Gastroesophageal sphincter (tissue), 4 donors: ENCODE measurements around the gene HACL1. TPM values are rescaled to one million over a fixed set of nuclear protein-coding genes. Genes with fewer than 3 reads are reported as not detected.

Experiments used
- ATAC-seq: fragments of 150-250 bp; one replicate; pipeline ENCODE4 v1.9.1; 2016; ENCODE audit warnings: mild to moderate bottlenecking, moderate library complexity
- H3K27ac ChIP-seq, 4 donors: fragments of 200-600 bp; sonication (generic) in 3 of 4; 1 replicate in 3 of 4; 2 replicates in 1 of 4; pipeline ENCODE4 v1.5.1; 2016 to 2019
- H3K27me3 ChIP-seq: fragments of 200-600 bp; sonication (generic); one replicate; pipeline ENCODE4 v1.5.1; 2019
- H3K36me3 ChIP-seq, 2 donors: fragments of 200-600 bp; sonication (generic); one replicate each; pipeline ENCODE4 v1.5.1; 2019; ENCODE audit warnings: control low read depth in 1 of 2
- H3K4me1 ChIP-seq, 3 donors: fragments of 200-600 bp; sonication (generic); 1 replicate in 2 of 3; 2 replicates in 1 of 3; pipeline ENCODE4 v1.5.1; 2016 to 2019; ENCODE audit warnings: control low read depth in 2 of 3
- H3K4me3 ChIP-seq, 2 donors: fragments of 200-600 bp; sonication (generic); one replicate each; pipeline ENCODE4 v1.5.1; 2019; ENCODE audit warnings: mild to moderate bottlenecking in 1 of 2, moderate library complexity in 1 of 2
- H3K9me3 ChIP-seq, 3 donors: fragments of 200-600 bp; sonication (generic); one replicate each; pipeline ENCODE4 v1.5.1; 2017 to 2019; ENCODE audit warnings: control low read depth in 2 of 3
- EP300 ChIP-seq: sonication (generic); formaldehyde crosslinking; IDR thresholded peaks from one replicate; pipeline ENCODE4 v1.6.1; 2017; ENCODE audit warnings: antibody characterized with exemption, mild to moderate bottlenecking
- POLR2A ChIP-seq, 2 donors: fragments of 450-650 bp; IDR thresholded peaks; one replicate each; pipeline ENCODE4 v1.6.1; 2017; ENCODE audit warnings: antibody characterized with exemption in 2 of 2, mild to moderate bottlenecking in 2 of 2, moderate library complexity in 1 of 2
- POLR2AphosphoS5 ChIP-seq: sonication (generic); formaldehyde crosslinking; IDR thresholded peaks from one replicate; pipeline ENCODE4 v1.6.1; 2017; ENCODE audit warnings: antibody characterized with exemption
- WGBS, 2 donors: methylation state at CpG; one replicate each; pipeline ENCODE4 v1.1.5; 2018; ENCODE audit warnings: low coverage in 1 of 2; 5-methylcytosine and 5-hydroxymethylcytosine counted together
- total RNA-seq, 4 donors: library from RNA; depleted of rRNA; stranded (reverse); fragments of >200 nt; gene quantifications; one replicate each; pipeline ENCODE4 v1.1.0, GENCODE V29; 2016
- TF ChIP-seq, protein P1 (sequence below), 4 experiments: fragments of 200-600 bp in 2 of 4; fragments of 450-650 bp in 2 of 4; sonication (generic) in 1 of 4; IDR thresholded peaks; one replicate each; pipeline ENCODE4 v1.5.1; 2017 to 2019; ENCODE audit warnings: antibody characterized with exemption in 4 of 4, mild to moderate bottlenecking in 2 of 4, moderate library complexity in 2 of 4

HACL1 gene
- total RNA-seq, 4 donors from 2014 or later = 17.0 to 37.0 (median 20.4) TPM

DNA sequence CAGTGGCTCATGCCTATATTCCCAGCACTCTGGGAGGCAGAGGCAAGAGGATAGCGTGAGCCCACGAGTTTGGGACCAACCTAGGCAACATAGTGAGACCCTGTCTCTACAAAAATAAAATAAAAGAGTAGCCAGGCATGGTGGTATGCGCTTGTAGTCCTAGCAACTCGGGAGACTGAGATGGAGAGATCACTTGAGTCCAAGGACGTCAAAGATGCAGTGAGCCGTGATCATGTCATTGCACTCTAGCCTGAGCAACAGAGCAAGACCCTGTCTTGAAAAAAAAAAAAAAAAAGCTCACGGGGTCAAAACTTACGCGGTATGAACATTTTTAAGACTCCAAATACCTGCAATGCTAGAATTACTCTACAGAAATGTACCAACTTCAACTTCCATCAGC is 42.8 kb downstream of the HACL1 start:
- H3K36me3 ChIP-seq = peaks cover 4 to 56% of the 10 kb centered on the region in 2 donors
- no peak for ATAC-seq

GRCh38 chr3:15557511-15557946 is 43.8 kb downstream of the HACL1 start:
- ATAC-seq = peak; percentile 61
- 0% methylated on average over 2 to 3 of the region's 3 CpGs for WGBS, 2 donors
- Histone ChIP-seq H3K27me3 (no peaks in the 10 kb centered on the region), H3K4me3 (no peak overlapping the region), H3K4me1 (peaks cover 0 to 17% (median 0%) of the 10 kb centered on the region in 3 donors), H3K9me3 (no peaks in the 10 kb centered on the region), H3K36me3 (peaks cover 0 to 55% of the 10 kb centered on the region in 2 donors), H3K27ac (no peak overlapping the region)
- TF ChIP-seq, protein P1, sequence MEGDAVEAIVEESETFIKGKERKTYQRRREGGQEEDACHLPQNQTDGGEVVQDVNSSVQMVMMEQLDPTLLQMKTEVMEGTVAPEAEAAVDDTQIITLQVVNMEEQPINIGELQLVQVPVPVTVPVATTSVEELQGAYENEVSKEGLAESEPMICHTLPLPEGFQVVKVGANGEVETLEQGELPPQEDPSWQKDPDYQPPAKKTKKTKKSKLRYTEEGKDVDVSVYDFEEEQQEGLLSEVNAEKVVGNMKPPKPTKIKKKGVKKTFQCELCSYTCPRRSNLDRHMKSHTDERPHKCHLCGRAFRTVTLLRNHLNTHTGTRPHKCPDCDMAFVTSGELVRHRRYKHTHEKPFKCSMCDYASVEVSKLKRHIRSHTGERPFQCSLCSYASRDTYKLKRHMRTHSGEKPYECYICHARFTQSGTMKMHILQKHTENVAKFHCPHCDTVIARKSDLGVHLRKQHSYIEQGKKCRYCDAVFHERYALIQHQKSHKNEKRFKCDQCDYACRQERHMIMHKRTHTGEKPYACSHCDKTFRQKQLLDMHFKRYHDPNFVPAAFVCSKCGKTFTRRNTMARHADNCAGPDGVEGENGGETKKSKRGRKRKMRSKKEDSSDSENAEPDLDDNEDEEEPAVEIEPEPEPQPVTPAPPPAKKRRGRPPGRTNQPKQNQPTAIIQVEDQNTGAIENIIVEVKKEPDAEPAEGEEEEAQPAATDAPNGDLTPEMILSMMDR (IDR thresholded peaks at IDR 0.05) = peak; percentile 40 to 66 (median 60)
- TF ChIP-seq EP300 (no peak), POLR2A (IDR thresholded peaks at IDR 0.05) (no peak)

More for the DNA sequence above, 42.8 kb downstream of the HACL1 start:
- Histone ChIP-seq H3K27ac (no peak overlapping the region), H3K4me3 (no peak overlapping the region), H3K4me1 (peaks cover 0 to 17% (median 0%) of the 10 kb centered on the region in 3 donors), H3K27me3 (no peaks in the 10 kb centered on the region), H3K9me3 (no peaks in the 10 kb centered on the region)
- TF ChIP-seq, protein P1 (IDR thresholded peaks at IDR 0.05) = no peak
- TF ChIP-seq POLR2A (IDR thresholded peaks at IDR 0.05) (no peak), POLR2AphosphoS5 (no peak), EP300 (no peak)
- 72 to 83% methylated on average over 8 to 9 of the region's 9 CpGs for WGBS, 2 donors

DNA sequence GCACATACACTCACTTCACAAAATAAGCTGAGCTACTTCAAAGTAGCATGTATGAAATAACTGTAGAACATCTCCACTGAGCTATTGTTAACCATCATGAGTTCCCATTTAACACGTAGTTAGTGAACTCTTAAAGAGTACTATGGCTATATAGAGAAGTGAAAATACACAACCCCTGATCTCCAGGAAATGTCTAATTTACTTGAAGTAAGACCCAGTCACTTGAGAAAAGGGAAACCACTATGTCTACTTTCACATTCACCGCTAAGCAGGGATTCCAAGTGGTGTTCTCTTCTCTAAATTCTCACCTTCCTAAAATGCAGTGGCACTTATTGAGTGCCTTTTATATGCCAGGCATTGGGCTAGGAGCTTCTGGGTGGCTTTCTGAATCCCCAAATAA is 44.9 kb downstream of the HACL1 start:
- Histone ChIP-seq H3K27me3 (no peaks in the 10 kb centered on the region), H3K4me3 (no peak overlapping the region), H3K27ac (no peak overlapping the region), H3K9me3 (no peaks in the 10 kb centered on the region), H3K36me3 (peaks cover 0 to 55% of the 10 kb centered on the region in 2 donors), H3K4me1 (peaks cover 0 to 9% (median 0%) of the 10 kb centered on the region in 3 donors)
- TF ChIP-seq POLR2AphosphoS5 = no peak
- TF ChIP-seq EP300 = no peak
- TF ChIP-seq, protein P1 (IDR thresholded peaks at IDR 0.05) = no peak
- no peak for TF ChIP-seq POLR2A (IDR thresholded peaks at IDR 0.05)
- peak; percentile 34 for ATAC-seq
- WGBS, 2 donors = 60 to 89% methylated on average over 1 to 2 of the region's 2 CpGs

DNA sequence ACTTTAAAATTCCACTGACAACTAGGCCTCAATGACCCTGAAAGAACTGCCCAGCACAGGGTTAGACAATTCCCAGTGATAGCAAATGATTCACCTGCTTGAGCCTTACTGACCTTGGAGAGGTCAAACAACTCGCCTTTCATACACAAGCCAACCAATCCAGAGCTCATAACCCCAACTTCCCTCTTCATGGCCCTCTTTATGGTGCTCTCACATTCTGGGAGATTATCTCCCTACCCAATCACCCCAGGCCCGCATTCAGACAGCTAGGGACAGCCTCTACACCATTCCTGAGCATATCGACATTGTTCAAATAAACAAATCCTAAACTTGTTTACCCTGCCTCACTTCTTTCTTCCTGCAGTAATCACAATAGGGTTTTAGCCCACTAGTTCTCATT is 47.6 kb downstream of the HACL1 start:
- 76 to 82% methylated on average over 3 of the region's 3 CpGs for WGBS, 2 donors
- TF ChIP-seq, protein P1 (IDR thresholded peaks at IDR 0.05) = no peak
- TF ChIP-seq POLR2AphosphoS5 = no peak
- no peak for TF ChIP-seq EP300
- no peak for TF ChIP-seq POLR2A (IDR thresholded peaks at IDR 0.05)
- no peak overlapping the region for H3K4me3 ChIP-seq
- H3K4me1 ChIP-seq = peaks cover 0 to 9% (median 0%) of the 10 kb centered on the region in 3 donors
- peaks cover 0 to 47% of the 10 kb centered on the region in 2 donors for H3K36me3 ChIP-seq
- no peaks in the 10 kb centered on the region for H3K9me3 ChIP-seq
- no peak for ATAC-seq
- no peaks in the 10 kb centered on the region for H3K27me3 ChIP-seq
- H3K27ac ChIP-seq = no peak overlapping the region

DNA sequence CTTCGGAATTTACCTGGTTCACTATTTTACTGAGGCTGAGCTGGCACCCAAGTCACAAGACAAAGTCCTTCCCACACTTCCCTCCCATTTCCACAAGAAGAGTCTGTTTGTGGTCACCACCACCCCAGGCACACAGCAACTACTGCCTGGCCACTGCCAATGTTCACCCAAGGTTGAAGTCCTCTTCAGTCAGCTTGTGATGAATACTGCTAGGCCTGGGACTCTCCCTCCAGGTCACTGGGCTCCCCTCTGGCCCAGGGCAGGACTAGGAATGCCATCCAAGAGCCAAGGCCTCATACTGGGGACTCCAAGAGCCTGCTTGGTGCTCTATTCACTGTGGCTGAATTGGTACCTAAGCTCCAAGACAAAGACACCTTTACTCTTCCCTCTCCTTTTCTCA is 49.5 kb downstream of the HACL1 start:
- H3K9me3 ChIP-seq = no peaks in the 10 kb centered on the region
- TF ChIP-seq, protein P1 (IDR thresholded peaks at IDR 0.05) = no peak
- TF ChIP-seq EP300 (no peak), POLR2AphosphoS5 (no peak), POLR2A (IDR thresholded peaks at IDR 0.05) (no peak)
- no peak overlapping the region for H3K27ac ChIP-seq
- ATAC-seq = no peak
- WGBS, 2 donors = no CpG with 5 or more reads among the region's 1 CpG
- H3K4me3 ChIP-seq = no peak overlapping the region
- peaks cover 0 to 47% of the 10 kb centered on the region in 2 donors for H3K36me3 ChIP-seq
- H3K27me3 ChIP-seq = no peaks in the 10 kb centered on the region
- no peaks in the 10 kb centered on the region for H3K4me1 ChIP-seq
